ENCODE results near the gene BRAF. TPM values are rescaled to one million over a fixed set of nuclear protein-coding genes. Genes with fewer than 3 reads are reported as not detected.
A peak's percentile ranks its signal among the peaks of the same experiment; 100 is the strongest.
"Not testable (repeated sequence)": the region's sequence is repeated elsewhere in the genome, so short reads cannot be mapped to it uniquely, and the experiment has no call there.

The BRAF gene
- total RNA-seq, 2 donors from 2014 or later = 19.8 to 24.7 TPM

DNA sequence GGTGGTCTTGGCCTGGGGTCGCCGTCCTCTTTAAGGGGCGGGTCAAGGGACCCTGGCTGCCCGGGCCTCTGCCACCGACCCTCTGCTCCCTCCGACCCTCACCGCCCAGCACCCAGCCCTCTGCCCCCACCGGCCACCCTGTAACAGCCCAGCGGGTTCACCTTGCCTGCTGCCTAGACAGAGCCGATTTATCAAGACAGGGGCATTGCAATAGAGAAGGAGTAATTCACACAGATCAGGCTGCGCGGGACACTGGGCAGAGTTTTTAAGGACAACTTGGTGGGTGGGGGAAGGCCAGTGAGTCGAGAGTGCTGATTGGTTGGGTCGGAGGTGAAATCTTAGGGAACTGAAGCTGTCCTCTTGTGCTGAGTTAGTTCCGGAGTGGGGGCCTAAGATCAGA is 252.8 kb downstream of the BRAF start:
- Histone ChIP-seq H3K36me3 (no peaks in the 10 kb centered on the region), H3K4me3 (no peak overlapping the region), H3K27ac (no peak overlapping the region), H3K9ac (ENCODE audit: low read depth in 2 of 2, low read length in 2 of 2) (peak overlapping the region in 1 of 2 donors; percentile 40), H3K4me1 (peaks cover 20% of the 10 kb centered on the region), H3K9me3 (no peaks in the 10 kb centered on the region), H3K27me3 (no peaks in the 10 kb centered on the region)
- DNase-seq = no peak
- TF ChIP-seq, protein P1, sequence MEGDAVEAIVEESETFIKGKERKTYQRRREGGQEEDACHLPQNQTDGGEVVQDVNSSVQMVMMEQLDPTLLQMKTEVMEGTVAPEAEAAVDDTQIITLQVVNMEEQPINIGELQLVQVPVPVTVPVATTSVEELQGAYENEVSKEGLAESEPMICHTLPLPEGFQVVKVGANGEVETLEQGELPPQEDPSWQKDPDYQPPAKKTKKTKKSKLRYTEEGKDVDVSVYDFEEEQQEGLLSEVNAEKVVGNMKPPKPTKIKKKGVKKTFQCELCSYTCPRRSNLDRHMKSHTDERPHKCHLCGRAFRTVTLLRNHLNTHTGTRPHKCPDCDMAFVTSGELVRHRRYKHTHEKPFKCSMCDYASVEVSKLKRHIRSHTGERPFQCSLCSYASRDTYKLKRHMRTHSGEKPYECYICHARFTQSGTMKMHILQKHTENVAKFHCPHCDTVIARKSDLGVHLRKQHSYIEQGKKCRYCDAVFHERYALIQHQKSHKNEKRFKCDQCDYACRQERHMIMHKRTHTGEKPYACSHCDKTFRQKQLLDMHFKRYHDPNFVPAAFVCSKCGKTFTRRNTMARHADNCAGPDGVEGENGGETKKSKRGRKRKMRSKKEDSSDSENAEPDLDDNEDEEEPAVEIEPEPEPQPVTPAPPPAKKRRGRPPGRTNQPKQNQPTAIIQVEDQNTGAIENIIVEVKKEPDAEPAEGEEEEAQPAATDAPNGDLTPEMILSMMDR (IDR thresholded peaks at IDR 0.05) = no peak
- intact Hi-C loops (cut with DNase I) = loop anchor here (10.0 kb wide), 1 partner anchor 313 kb away; no protein-coding TSS in a partner anchor

DNA sequence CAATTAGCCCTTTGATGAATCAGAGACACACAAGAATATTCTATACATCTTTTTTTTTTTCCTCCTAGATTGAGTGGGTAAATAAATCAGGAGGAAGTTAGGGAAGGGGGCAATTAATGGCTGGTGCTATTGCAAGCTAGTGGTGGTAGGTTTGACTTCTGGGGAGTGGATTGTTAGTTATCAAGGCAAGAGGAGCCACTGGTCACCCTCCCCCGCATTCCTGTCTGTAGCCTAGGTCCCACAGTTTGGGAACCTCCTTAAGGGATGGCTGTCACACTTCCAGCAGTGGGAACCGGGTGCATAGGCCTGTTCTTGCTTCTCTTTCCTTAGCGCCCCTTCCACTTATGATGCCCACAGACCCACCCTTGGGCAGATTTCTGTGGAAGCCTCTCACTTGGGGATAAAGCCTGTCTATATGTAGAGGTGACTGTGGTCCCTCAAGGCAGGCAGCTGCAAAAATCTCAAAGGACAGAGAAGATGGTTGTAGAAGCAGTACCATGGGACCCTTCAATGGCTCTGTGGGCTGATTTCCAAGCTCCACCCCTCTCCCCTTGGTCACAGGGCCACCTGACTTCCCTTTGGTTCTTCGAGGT is 254.3 kb downstream of the BRAF start:
- H3K27ac ChIP-seq = no peak overlapping the region
- no peaks in the 10 kb centered on the region for H3K36me3 ChIP-seq
- TF ChIP-seq, protein P1 (IDR thresholded peaks at IDR 0.05) = no peak
- intact Hi-C loops (cut with DNase I) = loop anchor here (10.0 kb wide), 1 partner anchor 314 kb away; no protein-coding TSS in a partner anchor
- DNase-seq = no peak
- peaks cover 18% of the 10 kb centered on the region for H3K4me1 ChIP-seq
- no peaks in the 10 kb centered on the region for H3K9me3 ChIP-seq
- H3K9ac ChIP-seq (ENCODE audit: low read depth in 2 of 2, low read length in 2 of 2) = no peak overlapping the region
- no peak overlapping the region for H3K4me3 ChIP-seq
- no peaks in the 10 kb centered on the region for H3K27me3 ChIP-seq

DNA sequence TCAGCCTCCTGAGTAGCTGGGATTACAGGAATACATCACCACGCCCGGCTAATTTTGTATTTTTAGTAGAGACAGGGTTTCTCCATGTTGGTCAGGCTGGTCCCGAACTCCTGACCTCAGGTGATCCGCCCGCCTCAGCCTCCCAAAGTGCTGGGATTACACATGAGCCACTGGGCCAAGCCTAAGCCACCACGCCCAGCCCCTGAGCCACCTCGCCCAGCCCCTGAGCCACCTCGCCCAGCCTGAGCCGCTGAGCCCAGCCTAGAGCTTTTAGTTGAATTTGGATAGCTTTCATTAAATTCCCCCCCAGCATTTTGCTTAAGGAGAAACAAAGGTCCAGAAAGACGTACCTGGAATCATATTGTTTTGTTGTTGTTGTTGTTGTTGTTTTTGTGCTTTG is 254.9 kb downstream of the BRAF start:
- H3K36me3 ChIP-seq; H3K27ac ChIP-seq; DNase-seq; H3K9ac ChIP-seq (ENCODE audit: low read depth in 2 of 2, low read length in 2 of 2); H3K4me3 ChIP-seq; H3K27me3 ChIP-seq; H3K9me3 ChIP-seq: not testable (repeated sequence)
- H3K4me1 ChIP-seq = peaks cover 12% of the 10 kb centered on the region
- intact Hi-C loops (cut with DNase I) = loop anchor here (10.0 kb wide), 1 partner anchor 315 kb away; no protein-coding TSS in a partner anchor

DNA sequence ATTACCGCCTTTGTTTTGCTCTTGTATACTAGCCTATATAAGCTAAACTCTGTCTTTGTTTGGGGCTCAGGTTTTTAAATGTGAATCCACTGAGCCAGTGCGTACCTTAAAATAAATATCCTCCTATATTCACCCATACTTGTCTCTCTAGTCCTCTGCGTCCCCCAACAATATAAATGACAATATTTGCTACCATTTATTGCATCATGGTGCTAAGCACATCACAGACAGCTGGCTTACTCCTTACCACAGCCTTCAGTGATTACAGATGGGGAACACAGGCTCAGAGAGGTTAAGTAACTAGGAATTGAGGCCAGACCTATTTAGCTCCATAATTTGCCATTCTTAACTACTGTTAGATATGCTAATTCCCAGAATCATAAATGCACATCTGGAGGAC is 255.4 kb downstream of the BRAF start:
- H3K27me3 ChIP-seq = no peaks in the 10 kb centered on the region
- no peak overlapping the region for H3K9ac ChIP-seq (ENCODE audit: low read depth in 2 of 2, low read length in 2 of 2)
- H3K4me1 ChIP-seq = peaks cover 7% of the 10 kb centered on the region

More for the DNA sequence above, 255.4 kb downstream of the BRAF start:
- Histone ChIP-seq H3K9me3 (no peaks in the 10 kb centered on the region), H3K27ac (no peak overlapping the region), H3K4me3 (no peak overlapping the region), H3K36me3 (no peaks in the 10 kb centered on the region)
- intact Hi-C loops (cut with DNase I) = no loop called here
- TF ChIP-seq, protein P1 (IDR thresholded peaks at IDR 0.05) = no peak
- no peak for DNase-seq

Other genes starting within 250 kb of the BRAF start
- gene NDUFB2, start 228.2 kb downstream of the BRAF start, total RNA-seq = 100 to 1,000 TPM; 281 to 309 TPM
- 100 to 1,000 TPM in 1 of 2 donors, 10 to 100 TPM in 1; 77.3 to 123 TPM for gene MRPS33, start 90.0 kb upstream of the BRAF start, total RNA-seq
- 1 to 10 TPM in 1 of 2 donors, under 1 TPM in 1; 0.17 to 1.1 TPM for gene TMEM178B, start 149.1 kb upstream of the BRAF start, total RNA-seq